Body of pancreas (tissue), 4 donors: ENCODE measurements around the gene IL2RA. TPM values are rescaled to one million over a fixed set of nuclear protein-coding genes. Genes with fewer than 3 reads are reported as not detected.

Experiments
- ATAC-seq: fragments of 150-250 bp; one replicate; pipeline ENCODE4 v1.9.1; 2016
- DNase-seq, 4 donors: peaks; one replicate each; pipeline ENCODE4 v3.0.0-alpha.2; 2019
- H3K27ac ChIP-seq, 4 donors: fragments of 200-600 bp; sonication (generic); 1 replicate in 3 of 4; 2 replicates in 1 of 4; pipeline versions ENCODE4 v1.5.1 to v1.6.1; 2016 to 2019; ENCODE audit warnings: mild to moderate bottlenecking in 1 of 4, mixed read lengths in 1 of 4, moderate library complexity in 1 of 4
- H3K27me3 ChIP-seq, 2 donors: fragments of 200-600 bp; sonication (generic); one replicate each; pipeline ENCODE4 v1.6.0; 2016; ENCODE audit warnings: mild to moderate bottlenecking in 1 of 2
- H3K36me3 ChIP-seq, 2 donors: fragments of 200-600 bp; sonication (generic); replicated peaks in 1 of 2; 2 replicates each; pipeline ENCODE4 v1.5.1; 2016; ENCODE audit warnings: low read depth in 2 of 2; ENCODE audit not compliant: insufficient read depth in 1 of 2
- H3K4me1 ChIP-seq: fragments of 200-600 bp; sonication (generic); one replicate; pipeline ENCODE4 v1.6.0; 2016
- H3K4me3 ChIP-seq, 2 donors: fragments of 200-600 bp; sonication (generic); 1 replicate in 1 of 2; 2 replicates in 1 of 2; pipeline ENCODE4 v1.5.1; 2016 to 2019
- H3K9me3 ChIP-seq, 3 donors: fragments of 200-600 bp; sonication (generic); 1 replicate in 2 of 3; 2 replicates in 1 of 3; pipeline ENCODE4 v1.5.1; 2016
- POLR2A ChIP-seq, 3 donors: fragments of 450-650 bp; IDR thresholded peaks; one replicate each; pipeline ENCODE4 v1.6.1; 2016; ENCODE audit warnings: antibody characterized with exemption in 3 of 3, mild to moderate bottlenecking in 2 of 3
- WGBS, 2 donors: methylation state at CpG; one replicate each; pipeline ENCODE4 v1.1.5; 2017; 5-methylcytosine and 5-hydroxymethylcytosine counted together
- intact Hi-C: fragments of 100-400 bp; cut with DNase I; formaldehyde crosslinking; loops from one replicate; pipeline ENCODE4 v1.15.1; 2023
- total RNA-seq, 2 donors: library from RNA; depleted of rRNA; stranded (reverse); fragments of >200 nt; gene quantifications; one replicate each; pipeline ENCODE4 v1.1.0, GENCODE V29; 2016
- TF ChIP-seq, protein P1 (sequence below), 7 experiments: fragments of 450-650 bp in 4 of 7; fragments of 200-600 bp in 3 of 7; sonication (generic) in 3 of 7; IDR thresholded peaks; one replicate each; pipeline ENCODE4 v1.5.1; 2016 to 2019; ENCODE audit warnings: antibody characterized with exemption in 7 of 7

Gene IL2RA
- total RNA-seq, 2 donors from 2014 or later = 0.52 to 0.99 TPM

DNA sequence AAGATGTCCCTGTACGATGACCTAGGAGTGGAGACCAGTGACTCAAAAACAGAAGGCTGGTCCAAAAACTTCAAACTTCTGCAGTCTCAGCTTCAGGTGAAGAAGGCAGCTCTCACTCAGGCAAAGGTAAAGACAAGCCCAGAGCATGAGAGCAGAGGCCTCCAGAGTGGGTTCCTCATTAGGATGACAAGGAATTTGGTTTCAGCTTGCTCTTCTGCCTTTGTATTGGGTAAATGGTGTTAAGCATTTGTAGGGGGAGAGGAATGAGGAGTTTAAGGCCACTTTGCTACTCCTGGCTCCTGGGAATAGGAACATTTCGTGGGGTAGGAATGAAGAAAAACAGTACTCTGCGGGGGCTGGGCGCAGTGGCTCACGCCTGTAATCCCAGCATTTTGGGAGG is 34.9 kb upstream of the IL2RA start:
- Histone ChIP-seq H3K9me3 (no peaks in the 10 kb centered on the region), H3K27me3 (no peaks in the 10 kb centered on the region), H3K4me3 (no peak overlapping the region), H3K27ac (no peak overlapping the region), H3K4me1 (peaks cover 26% of the 10 kb centered on the region), H3K36me3 (peaks cover 0 to 7% of the 10 kb centered on the region in 2 donors)
- no peak for DNase-seq
- no peak for ATAC-seq
- intact Hi-C loops = no loop called here
- TF ChIP-seq, protein P1, sequence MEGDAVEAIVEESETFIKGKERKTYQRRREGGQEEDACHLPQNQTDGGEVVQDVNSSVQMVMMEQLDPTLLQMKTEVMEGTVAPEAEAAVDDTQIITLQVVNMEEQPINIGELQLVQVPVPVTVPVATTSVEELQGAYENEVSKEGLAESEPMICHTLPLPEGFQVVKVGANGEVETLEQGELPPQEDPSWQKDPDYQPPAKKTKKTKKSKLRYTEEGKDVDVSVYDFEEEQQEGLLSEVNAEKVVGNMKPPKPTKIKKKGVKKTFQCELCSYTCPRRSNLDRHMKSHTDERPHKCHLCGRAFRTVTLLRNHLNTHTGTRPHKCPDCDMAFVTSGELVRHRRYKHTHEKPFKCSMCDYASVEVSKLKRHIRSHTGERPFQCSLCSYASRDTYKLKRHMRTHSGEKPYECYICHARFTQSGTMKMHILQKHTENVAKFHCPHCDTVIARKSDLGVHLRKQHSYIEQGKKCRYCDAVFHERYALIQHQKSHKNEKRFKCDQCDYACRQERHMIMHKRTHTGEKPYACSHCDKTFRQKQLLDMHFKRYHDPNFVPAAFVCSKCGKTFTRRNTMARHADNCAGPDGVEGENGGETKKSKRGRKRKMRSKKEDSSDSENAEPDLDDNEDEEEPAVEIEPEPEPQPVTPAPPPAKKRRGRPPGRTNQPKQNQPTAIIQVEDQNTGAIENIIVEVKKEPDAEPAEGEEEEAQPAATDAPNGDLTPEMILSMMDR (IDR thresholded peaks at IDR 0.05) = no peak
- TF ChIP-seq POLR2A (IDR thresholded peaks at IDR 0.05) = no peak
- WGBS, 2 donors = 92 to 94% methylated on average over 5 of the region's 5 CpGs

DNA sequence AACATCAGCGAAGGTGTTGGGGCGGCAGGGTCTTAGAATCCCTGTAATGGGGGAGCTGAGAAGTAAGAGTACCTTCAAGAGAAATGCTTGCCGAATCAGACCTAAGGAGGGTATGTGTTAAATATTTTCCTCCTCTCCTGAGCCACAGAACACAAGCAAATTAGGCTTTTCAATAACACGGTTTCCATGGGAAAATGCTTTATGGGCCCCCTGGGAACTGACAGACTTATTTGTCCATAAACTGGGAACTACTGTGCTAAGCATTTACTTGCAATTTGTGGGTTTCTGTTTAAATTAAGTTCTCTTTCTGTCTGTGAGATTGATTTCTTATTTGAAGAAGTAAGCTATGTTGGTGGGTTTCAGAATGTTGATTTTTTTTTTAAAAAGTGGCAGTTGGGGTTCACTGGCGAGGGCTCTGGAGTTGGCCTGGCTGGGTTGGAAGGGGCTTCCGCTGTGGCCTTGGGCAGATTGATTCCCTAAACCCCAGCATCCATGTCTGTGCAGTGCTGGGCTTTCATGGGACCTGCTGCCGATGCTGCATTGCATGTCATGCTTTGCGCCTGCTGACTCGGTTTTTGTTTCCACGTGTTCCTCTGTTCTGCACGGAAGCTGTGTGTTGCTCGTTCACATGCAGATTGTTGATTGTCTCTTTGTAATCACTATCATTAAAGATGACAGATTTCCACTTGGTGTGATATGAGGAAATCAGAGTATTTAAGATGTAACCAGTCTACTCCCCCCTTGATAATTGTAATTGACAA is 33.8 kb upstream of the IL2RA start:
- H3K27me3 ChIP-seq = no peaks in the 10 kb centered on the region
- ATAC-seq = no peak
- no peaks in the 10 kb centered on the region for H3K9me3 ChIP-seq
- H3K36me3 ChIP-seq = no peaks in the 10 kb centered on the region
- 75% methylated on average over 12 of the region's 12 CpGs for WGBS, 2 donors
- H3K4me3 ChIP-seq = no peak overlapping the region
- no peak for TF ChIP-seq POLR2A (IDR thresholded peaks at IDR 0.05)
- TF ChIP-seq, protein P1 (IDR thresholded peaks at IDR 0.05) = no peak
- intact Hi-C loops = no loop called here
- H3K27ac ChIP-seq = no peak overlapping the region
- DNase-seq = no peak
- H3K4me1 ChIP-seq = peaks cover 37% of the 10 kb centered on the region

DNA sequence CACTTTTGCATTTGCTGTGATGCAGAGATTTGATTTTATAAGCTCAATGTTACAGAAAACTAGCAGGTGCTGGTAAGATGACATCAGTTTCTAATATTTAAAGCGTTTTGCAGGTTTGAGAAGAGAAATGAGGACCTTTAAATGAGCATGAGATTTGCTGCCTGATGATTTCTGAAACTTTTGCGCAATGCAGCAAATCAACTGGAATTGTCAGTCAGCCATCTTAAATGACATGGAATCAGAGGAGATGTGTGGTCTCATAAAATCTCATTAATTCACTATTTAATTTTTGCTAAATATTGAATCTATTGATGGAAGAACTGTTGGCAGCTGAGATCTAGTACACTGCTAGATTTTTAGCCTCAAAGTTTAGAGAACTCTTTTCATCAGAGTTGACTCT is 30.6 kb upstream of the IL2RA start:
- no peak overlapping the region for H3K4me3 ChIP-seq
- ATAC-seq (no peak), DNase-seq (no peak)
- peaks cover 52% of the 10 kb centered on the region for H3K4me1 ChIP-seq
- no peaks in the 10 kb centered on the region for H3K27me3 ChIP-seq
- WGBS, 2 donors = 66 to 72% methylated on average over 2 of the region's 2 CpGs
- no peak overlapping the region for H3K27ac ChIP-seq
- TF ChIP-seq, protein P1 (IDR thresholded peaks at IDR 0.05) = no peak
- TF ChIP-seq POLR2A (IDR thresholded peaks at IDR 0.05) = no peak
- intact Hi-C loops = no loop called here
- H3K36me3 ChIP-seq = no peaks in the 10 kb centered on the region
- no peaks in the 10 kb centered on the region for H3K9me3 ChIP-seq

DNA sequence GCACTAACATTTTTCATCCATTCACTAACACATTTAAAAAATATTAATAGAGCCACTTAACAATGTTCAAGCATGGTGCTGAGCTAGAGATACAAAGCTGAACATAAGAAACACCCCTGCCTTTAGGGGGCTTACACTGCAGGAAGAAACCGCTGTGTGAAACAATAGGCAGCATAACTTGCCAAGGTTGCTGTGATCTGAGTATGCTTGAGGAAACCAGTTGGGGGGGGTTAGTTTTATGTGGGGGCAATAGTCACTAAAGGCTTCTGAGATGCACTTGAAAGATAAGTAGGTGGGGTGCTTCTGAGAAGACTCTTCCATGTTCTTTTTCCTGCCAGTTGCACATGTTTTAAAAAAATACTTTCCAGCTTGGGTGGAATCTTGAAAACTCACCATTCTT is 29.5 kb upstream of the IL2RA start:
- intact Hi-C loops = no loop called here
- Histone ChIP-seq H3K9me3 (no peaks in the 10 kb centered on the region), H3K27ac (no peak overlapping the region), H3K36me3 (no peaks in the 10 kb centered on the region), H3K4me3 (no peak overlapping the region), H3K27me3 (no peaks in the 10 kb centered on the region), H3K4me1 (peaks cover 54% of the 10 kb centered on the region)
- 65 to 66% methylated on average over 1 of the region's 1 CpG for WGBS, 2 donors
- TF ChIP-seq, protein P1 (IDR thresholded peaks at IDR 0.05) = no peak
- no peak for TF ChIP-seq POLR2A (IDR thresholded peaks at IDR 0.05)
- DNase-seq = no peak
- ATAC-seq = no peak
